Stimulated activated CD4-positive, alpha-beta T cell treated with anti-CD3 and anti-CD28 coated beads, Interleukin-12 subunit alpha, Interleukin-12 subunit beta, amount 100 ng/mL, for 24 hours (primary cell): ENCODE data around the gene MRPS7.
"Not testable (repeated sequence)": the region's sequence is repeated elsewhere in the genome, so short reads cannot be mapped to it uniquely, and the experiment has no call there.

Experiments used
- DNase-seq, 2 experiments: peaks; one replicate each; pipeline ENCODE4 v3.0.0-alpha.2; 2020; ENCODE audit warnings: low read depth in 2 of 2

Gene MRPS7

GRCh38 chr17:75271233-75271954 lies 9.7 kb downstream of the MRPS7 start:
- peak; percentile 76 to 82 for DNase-seq

GRCh38 chr17:75271955-75272847 lies 10.5 kb downstream of the MRPS7 start:
- no peak for DNase-seq

GRCh38 chr17:75272848-75273184 lies 11.1 kb downstream of the MRPS7 start:
- DNase-seq = no peak

GRCh38 chr17:75273977-75274708 lies 12.5 kb downstream of the MRPS7 start:
- no peak for DNase-seq

- no peak for DNase-seq
Observed at GRCh38 chr17:75277664-75278071, 16.0 kb downstream of the MRPS7 start.

GRCh38 chr17:75280189-75280588 lies 18.5 kb downstream of the MRPS7 start:
- not testable (repeated sequence) for DNase-seq

GRCh38 chr17:75285123-75285522 lies 23.4 kb downstream of the MRPS7 start:
- DNase-seq = no peak

- no peak for DNase-seq
Observed at GRCh38 chr17:75287221-75287620, 25.5 kb downstream of the MRPS7 start.

GRCh38 chr17:75288359-75288758 lies 26.7 kb downstream of the MRPS7 start:
- DNase-seq = no peak

- DNase-seq = peak; percentile 33 to 40
Observed at GRCh38 chr17:75288770-75289114, 27.1 kb downstream of the MRPS7 start.

GRCh38 chr17:75289115-75289831 lies 27.6 kb downstream of the MRPS7 start, which contains the start of gene SLC25A19:
SLC25A19 (minus strand) TSS chr17:75289433; CDS start chr17:75286764, 2,669 bp downstream.
- DNase-seq = peak; percentile 94 to 95

GRCh38 chr17:75289832-75290337 lies 28.2 kb downstream of the MRPS7 start:
- DNase-seq = peak; percentile 56 to 57

GRCh38 chr17:75292810-75293448 lies 31.2 kb downstream of the MRPS7 start:
- not testable (repeated sequence) for DNase-seq

- no peak for DNase-seq
Observed at GRCh38 chr17:75295201-75296158, 33.8 kb downstream of the MRPS7 start.

GRCh38 chr17:75300280-75300679 lies 38.6 kb downstream of the MRPS7 start:
- no peak for DNase-seq

- no peak for DNase-seq
Observed at GRCh38 chr17:75301049-75301448, 39.4 kb downstream of the MRPS7 start.

- no peak for DNase-seq
Observed at GRCh38 chr17:75301502-75302206, 40.0 kb downstream of the MRPS7 start.

- DNase-seq = no peak
Observed at GRCh38 chr17:75307957-75308731, 46.5 kb downstream of the MRPS7 start.
